ENCODE measurements around the gene MAU2.

MAU2 gene

GRCh38 chr19:19404879-19405860 lies 84.5 kb downstream of the MAU2 start, which contains the start of gene GATAD2A:
Gene GATAD2A, plus strand, starts transcription at chr19:19405675. Its CDS starts 59,671 bp downstream, at chr19:19465346.
- no peak; the same call in 1 of the 2 replicates for TF ChIP-seq CREB1 (IDR thresholded peaks at IDR 0.05; ENCODE audit: low read depth)
- TF ChIP-seq CEBPB (IDR thresholded peaks at IDR 0.05) = no peak
- TF ChIP-seq REST (IDR thresholded peaks at IDR 0.05; ENCODE audit: low read depth) = no peak
- no peak for TF ChIP-seq ZBTB7A (IDR thresholded peaks at IDR 0.05; ENCODE audit: low read depth)
- TF ChIP-seq FOXM1 (IDR thresholded peaks at IDR 0.05; ENCODE audit: borderline replicate concordance, low read depth) = 0 out of 2 replicates have a peak, but pooled peaks have one; percentile 19
- TF ChIP-seq EP300 (IDR thresholded peaks at IDR 0.05; ENCODE audit: borderline replicate concordance) = no peak
- no peak for TF ChIP-seq YY1 (IDR thresholded peaks at IDR 0.05; ENCODE audit: low read depth)
- no peak for TF ChIP-seq USF1 (IDR thresholded peaks at IDR 0.05)
- TF ChIP-seq EGR1 (IDR thresholded peaks at IDR 0.05) = peak; percentile 48; the same call in 1 of the 2 replicates
- TF ChIP-seq TEAD4 (IDR thresholded peaks at IDR 0.05) = no peak
- TF ChIP-seq TAF1 (IDR thresholded peaks at IDR 0.05; ENCODE audit: low read depth) = no peak; the same call in 1 of the 2 replicates
- TF ChIP-seq TCF12 (IDR thresholded peaks at IDR 0.05; ENCODE audit: low read depth) = peak; percentile 70; the same call in 1 of the 2 replicates
- peak; percentile 17; the same call in 1 of the 2 replicates for TF ChIP-seq RAD21 (IDR thresholded peaks at IDR 0.05; ENCODE audit: low read depth)
- peak; percentile 99 for TF ChIP-seq MAX (IDR thresholded peaks at IDR 0.05)
- peak; percentile 46; the same call in 1 of the 2 replicates for TF ChIP-seq NFIC (IDR thresholded peaks at IDR 0.05)

- TF ChIP-seq RAD21 (IDR thresholded peaks at IDR 0.05; ENCODE audit: low read depth) = no peak
- peak; percentile 49; the same call in 1 of the 2 replicates for TF ChIP-seq MAX (IDR thresholded peaks at IDR 0.05)
- TF ChIP-seq REST (IDR thresholded peaks at IDR 0.05; ENCODE audit: low read depth) = no peak
- TF ChIP-seq CEBPB (IDR thresholded peaks at IDR 0.05) = no peak
- TF ChIP-seq TCF12 (IDR thresholded peaks at IDR 0.05; ENCODE audit: low read depth) = no peak
- peak; percentile 3; the same call in 1 of the 2 replicates for TF ChIP-seq EP300 (IDR thresholded peaks at IDR 0.05; ENCODE audit: borderline replicate concordance)
- no peak for TF ChIP-seq YY1 (IDR thresholded peaks at IDR 0.05; ENCODE audit: low read depth)
- TF ChIP-seq FOXM1 (IDR thresholded peaks at IDR 0.05; ENCODE audit: borderline replicate concordance, low read depth) = no peak
- TF ChIP-seq USF1 (IDR thresholded peaks at IDR 0.05) = no peak; the same call in 1 of the 2 replicates
- peak; percentile 98 for TF ChIP-seq ZBTB7A (IDR thresholded peaks at IDR 0.05; ENCODE audit: low read depth)
- peak; percentile 90 for TF ChIP-seq EGR1 (IDR thresholded peaks at IDR 0.05)
- TF ChIP-seq TEAD4 (IDR thresholded peaks at IDR 0.05) = no peak
- TF ChIP-seq NFIC (IDR thresholded peaks at IDR 0.05) = peak; percentile 48; the same call in 1 of the 2 replicates
- TF ChIP-seq CREB1 (IDR thresholded peaks at IDR 0.05; ENCODE audit: low read depth) = no peak
- TF ChIP-seq TAF1 (IDR thresholded peaks at IDR 0.05; ENCODE audit: low read depth) = no peak; the same call in 1 of the 2 replicates
Observed at GRCh38 chr19:19405971-19406877, 85.6 kb downstream of the MAU2 start.

GRCh38 chr19:19406878-19407632 lies 86.4 kb downstream of the MAU2 start:
- TF ChIP-seq RAD21 (IDR thresholded peaks at IDR 0.05; ENCODE audit: low read depth) (peak; percentile 39; the same call in 1 of the 2 replicates), CEBPB (IDR thresholded peaks at IDR 0.05) (no peak)

GRCh38 chr19:19407633-19407930 lies 87.0 kb downstream of the MAU2 start:
- TF ChIP-seq ZBTB7A (IDR thresholded peaks at IDR 0.05; ENCODE audit: low read depth) (no peak), RAD21 (IDR thresholded peaks at IDR 0.05; ENCODE audit: low read depth) (no peak), TCF12 (IDR thresholded peaks at IDR 0.05; ENCODE audit: low read depth) (no peak), CREB1 (IDR thresholded peaks at IDR 0.05; ENCODE audit: low read depth) (no peak), FOXM1 (IDR thresholded peaks at IDR 0.05; ENCODE audit: borderline replicate concordance, low read depth) (no peak), REST (IDR thresholded peaks at IDR 0.05; ENCODE audit: low read depth) (no peak), YY1 (IDR thresholded peaks at IDR 0.05; ENCODE audit: low read depth) (no peak), EP300 (IDR thresholded peaks at IDR 0.05; ENCODE audit: borderline replicate concordance) (no peak), TAF1 (IDR thresholded peaks at IDR 0.05; ENCODE audit: low read depth) (no peak), MAX (IDR thresholded peaks at IDR 0.05) (no peak), EGR1 (IDR thresholded peaks at IDR 0.05) (no peak), USF1 (IDR thresholded peaks at IDR 0.05) (no peak), NFIC (IDR thresholded peaks at IDR 0.05) (no peak)

Data from Ishikawa (cell line).